Measurements from ENCODE around the gene C1QTNF9.
"Not testable (repeated sequence)": the region's sequence is repeated elsewhere in the genome, so short reads cannot be mapped to it uniquely, and the experiment has no call there.

Gene C1QTNF9, protein sequence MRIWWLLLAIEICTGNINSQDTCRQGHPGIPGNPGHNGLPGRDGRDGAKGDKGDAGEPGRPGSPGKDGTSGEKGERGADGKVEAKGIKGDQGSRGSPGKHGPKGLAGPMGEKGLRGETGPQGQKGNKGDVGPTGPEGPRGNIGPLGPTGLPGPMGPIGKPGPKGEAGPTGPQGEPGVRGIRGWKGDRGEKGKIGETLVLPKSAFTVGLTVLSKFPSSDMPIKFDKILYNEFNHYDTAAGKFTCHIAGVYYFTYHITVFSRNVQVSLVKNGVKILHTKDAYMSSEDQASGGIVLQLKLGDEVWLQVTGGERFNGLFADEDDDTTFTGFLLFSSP

DNA sequence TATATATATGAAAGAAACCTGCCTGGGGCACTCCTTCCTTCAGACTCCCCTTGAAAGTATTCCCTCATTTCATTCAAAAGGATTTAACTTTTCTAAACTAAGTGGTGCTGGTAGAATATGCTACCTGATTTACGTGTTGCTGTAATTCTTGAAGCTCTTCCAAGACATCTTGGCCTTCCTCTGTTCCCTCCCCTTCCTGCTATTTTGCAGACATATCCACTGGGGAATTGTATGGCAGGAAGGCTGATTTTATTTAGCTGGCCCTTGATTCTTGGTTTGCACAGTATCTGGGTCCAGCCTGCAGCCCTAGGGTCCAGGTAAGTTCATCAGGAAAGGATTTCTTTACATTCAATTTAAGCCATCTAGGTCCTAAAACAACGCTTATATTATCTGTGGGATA, at the start of gene C1QTNF9:
C1QTNF9 (plus strand) TSS at position 281 of the 400 bp plus-strand sequence. CDS start 6,424 bp downstream, outside the sequence.
- not testable (repeated sequence) for FAIRE-seq; DNase-seq (ENCODE audit: insufficient read length, low spot score)

DNA sequence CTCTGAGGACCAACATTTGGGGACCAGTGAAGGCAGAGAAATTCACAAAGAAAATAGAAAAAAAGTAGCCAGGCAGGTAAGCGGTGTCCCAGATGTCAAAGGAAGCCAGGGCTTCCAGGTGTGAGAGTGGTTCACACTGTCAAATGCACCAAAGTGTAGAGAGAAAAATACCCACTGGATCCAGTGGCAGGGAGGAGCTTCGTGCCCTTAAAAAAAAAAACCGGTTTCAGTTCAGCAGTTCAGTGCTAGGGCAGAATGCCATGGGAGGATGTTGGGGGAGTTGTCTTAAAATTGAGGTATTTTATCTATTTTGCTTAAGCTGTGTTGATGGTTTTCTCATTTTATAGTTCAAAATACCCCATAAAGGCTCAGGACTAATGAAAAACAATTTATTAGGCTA, 47.8 kb upstream of the C1QTNF9 start:
- FAIRE-seq, result no peak

DNA sequence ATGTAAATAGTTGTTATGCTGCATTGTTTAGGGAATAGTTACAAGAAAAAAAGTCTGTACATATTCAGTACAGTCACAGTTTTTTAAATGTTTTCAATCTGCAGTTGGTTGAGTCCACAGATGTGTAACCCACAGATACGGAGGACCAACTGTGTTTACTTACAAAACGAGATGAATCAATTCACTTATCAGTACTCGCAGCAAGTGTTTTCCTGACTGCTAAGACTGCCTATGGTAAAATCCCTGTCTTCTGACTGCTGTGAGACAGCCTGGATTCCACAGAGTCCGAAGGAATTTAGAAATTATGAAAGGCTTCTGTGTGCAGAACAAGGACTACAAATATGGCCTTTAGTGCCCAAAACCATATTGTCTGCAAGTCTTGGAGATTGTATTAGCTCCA, 45.7 kb upstream of the C1QTNF9 start:
- FAIRE-seq, result no peak
- no peak for DNase-seq (ENCODE audit: insufficient read length, low spot score)

More for the DNA sequence above, 47.8 kb upstream of the C1QTNF9 start:
- no peak for DNase-seq (ENCODE audit: insufficient read length, low spot score)

DNA sequence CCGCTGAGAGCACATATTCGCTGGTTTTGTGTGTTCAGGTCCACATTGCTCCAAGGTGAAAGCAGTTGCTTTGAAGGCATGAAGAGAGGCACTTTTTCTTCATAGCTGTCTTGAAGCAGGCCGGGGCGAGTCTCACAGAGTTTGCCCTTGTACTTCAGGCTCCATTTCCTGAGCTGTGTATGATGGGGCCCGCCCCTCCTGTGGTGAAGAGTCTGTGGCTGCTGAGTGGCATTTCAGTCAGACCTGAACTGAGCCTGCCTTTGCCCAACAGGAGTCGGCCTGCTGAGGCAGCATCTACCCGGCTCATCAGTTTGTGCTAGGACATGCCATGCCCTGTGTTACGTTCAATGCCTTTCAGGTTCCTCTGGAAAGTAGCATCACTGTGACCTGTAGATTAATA, 44.4 kb upstream of the C1QTNF9 start:
- no peak for DNase-seq (ENCODE audit: insufficient read length, low spot score)

DNA sequence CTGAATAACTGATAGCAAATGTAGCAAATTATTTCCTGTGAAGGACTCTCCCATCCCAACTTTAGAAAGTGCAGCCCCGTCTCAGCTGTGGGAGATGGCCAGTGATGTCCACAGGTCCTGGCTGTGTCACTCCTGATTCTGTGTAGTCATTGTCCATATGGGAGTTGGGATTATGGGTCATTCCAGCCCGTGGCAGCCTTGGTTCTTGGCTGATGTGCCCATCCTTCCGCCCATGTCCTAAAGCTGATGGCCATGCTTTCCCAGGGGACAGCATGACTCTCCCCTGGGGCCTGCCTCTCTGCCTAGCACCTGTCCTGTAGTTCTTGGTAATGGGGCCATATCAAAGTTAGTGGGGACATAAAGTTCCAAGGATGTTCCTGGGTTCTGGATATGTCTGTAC, 43.9 kb upstream of the C1QTNF9 start:
- FAIRE-seq (no peak), DNase-seq (ENCODE audit: insufficient read length, low spot score) (no peak)

More for the DNA sequence above, 44.4 kb upstream of the C1QTNF9 start:
- FAIRE-seq, result peak; percentile 83

DNA sequence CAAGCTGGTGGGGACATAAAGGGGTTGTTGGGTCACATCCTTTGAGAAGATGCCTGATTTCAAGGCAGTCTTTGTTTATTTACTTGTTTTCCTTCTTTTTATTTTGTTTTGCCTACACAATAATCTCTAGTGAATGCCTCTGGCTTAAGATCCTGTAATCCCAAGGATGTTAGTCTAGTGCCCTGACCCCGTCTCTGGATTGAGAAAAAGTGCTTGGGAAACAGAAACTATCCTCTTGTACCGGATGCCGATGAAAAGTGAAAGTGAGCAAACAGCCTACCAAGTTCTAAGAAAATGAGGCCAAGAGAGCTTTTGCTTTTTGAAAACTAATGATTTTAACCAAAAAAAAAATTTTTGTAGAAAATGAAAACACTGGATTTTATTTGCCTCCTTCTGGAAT, 42.1 kb upstream of the C1QTNF9 start:
- DNase-seq (ENCODE audit: insufficient read length, low spot score), result no peak
- FAIRE-seq, result peak; percentile 79

DNA sequence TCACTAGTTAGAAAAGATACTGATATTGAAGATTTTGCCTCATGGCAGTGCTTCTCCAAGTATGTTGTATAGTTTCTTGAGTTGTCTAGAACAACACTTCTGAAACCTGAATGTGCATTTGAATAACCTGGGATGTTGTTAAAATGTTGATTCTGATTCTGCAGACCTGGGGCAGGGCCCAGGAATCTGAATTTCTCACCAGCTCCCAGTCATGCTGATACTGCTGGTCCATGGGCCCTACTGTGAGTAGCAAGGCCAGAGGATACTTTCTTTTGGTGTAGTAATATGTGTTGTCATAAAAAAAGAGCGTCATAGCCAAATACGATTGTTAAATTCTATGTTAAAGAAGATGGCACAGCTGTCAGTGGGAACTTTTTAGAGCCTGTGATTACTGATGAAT, 41.6 kb upstream of the C1QTNF9 start:
- no peak for DNase-seq (ENCODE audit: insufficient read length, low spot score)
- no peak for FAIRE-seq

DNA sequence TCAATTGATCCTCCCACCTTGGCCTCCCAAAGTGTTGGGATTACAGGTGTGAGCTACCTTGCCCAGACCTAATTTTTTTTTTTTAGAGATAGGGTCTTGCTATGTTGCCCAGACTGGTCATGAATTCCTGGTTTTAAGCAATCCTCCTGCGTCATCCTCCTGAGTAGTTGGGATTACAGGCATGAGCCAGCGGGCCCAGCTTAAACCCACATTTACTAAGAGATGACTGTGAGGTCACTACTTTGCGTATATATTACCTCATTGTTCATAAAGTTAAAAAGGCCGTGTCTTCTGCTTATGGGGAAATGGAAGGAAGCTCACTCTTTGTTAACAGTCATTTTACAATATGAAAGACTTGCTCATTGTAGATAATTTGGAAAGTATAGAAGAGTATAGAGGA, 39.6 kb upstream of the C1QTNF9 start:
- DNase-seq (ENCODE audit: insufficient read length, low spot score) (no peak), FAIRE-seq (no peak)

DNA sequence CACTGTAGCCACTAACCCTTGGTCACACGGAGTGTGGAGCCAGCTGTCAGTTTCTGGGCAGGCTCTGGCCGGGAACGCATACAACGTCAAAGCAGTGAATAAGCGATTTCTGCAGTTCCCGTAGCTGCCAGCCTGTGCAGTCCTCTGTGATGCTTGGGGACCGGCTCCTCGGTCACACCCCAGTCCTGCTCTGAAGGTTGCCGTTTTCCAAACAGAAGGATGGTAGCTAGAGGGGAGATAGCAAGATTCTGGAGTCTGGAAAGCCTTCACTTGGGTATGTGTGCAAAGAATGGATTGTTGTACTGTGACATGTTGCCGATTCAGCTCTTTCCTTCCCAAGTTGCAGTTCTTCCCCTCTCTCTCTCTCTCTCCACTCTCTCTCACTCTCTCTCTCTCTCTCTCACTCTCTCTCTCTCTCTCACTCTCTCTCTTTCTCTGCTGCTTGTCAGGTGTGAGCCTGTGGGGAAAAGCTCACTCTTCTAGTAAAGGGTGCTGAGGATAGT, 38.7 kb upstream of the C1QTNF9 start:
- FAIRE-seq (no peak), DNase-seq (ENCODE audit: insufficient read length, low spot score) (no peak)

DNA sequence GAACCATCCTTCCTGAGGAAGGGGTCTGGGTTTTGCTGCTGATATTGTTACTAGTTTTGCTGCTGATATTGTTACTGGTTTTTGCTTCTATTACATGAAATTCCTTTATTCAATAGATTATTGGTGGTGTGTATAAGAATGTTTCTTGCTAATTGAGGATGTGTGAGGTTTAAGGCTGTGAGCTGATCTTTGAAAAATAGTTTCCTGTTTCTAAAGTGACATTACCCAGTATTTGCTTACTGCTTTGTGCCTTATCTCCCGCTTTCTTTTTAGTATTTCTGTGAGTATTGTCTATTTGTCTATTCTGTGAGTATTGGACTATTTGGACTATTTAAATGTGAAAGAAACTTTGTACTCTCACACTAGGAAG, 38.2 kb upstream of the C1QTNF9 start:
- FAIRE-seq (no peak), DNase-seq (ENCODE audit: insufficient read length, low spot score) (no peak)

DNA sequence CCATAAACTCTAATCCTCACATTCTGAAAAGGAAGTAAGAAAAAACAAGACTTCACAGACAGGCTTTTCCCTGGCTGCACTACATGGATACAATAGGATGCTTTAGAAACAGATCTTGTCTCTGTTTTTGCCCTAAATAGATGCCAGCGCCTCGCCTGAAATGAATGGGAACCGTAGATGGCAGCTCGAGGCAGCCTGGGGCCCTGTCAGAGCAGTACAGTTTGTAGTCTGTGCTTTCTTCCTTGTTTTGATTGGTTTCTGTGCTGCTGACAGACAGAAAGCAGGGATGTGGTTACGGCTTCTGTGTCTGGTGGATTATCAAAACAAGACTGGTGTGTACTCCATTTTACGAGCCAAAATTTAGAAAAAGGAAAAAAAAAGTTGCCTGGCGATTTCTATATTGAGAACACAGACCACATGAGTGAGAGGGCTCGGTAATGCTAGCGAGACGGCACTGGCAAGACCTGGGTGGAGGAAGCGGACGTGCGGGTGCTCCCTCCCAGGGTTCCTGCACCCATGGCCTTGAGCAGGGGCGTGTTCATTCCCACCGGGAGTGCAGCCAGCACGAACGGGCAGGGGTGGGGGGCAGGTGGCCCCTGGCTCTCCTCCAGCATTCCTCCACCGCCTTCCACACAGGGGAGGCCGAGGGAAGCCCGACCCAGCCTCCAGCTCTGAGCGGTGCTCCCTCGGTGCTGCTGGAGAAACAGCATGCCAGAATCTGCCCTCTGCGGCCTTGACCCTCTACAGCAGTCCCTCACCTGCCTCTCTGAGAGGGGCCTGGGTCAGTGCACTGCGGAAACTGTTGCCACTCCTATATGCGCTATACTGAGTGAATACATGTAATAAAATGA, 37.6 kb upstream of the C1QTNF9 start:
- no peak for DNase-seq (ENCODE audit: insufficient read length, low spot score)
- peak; percentile 100 for FAIRE-seq

DNA sequence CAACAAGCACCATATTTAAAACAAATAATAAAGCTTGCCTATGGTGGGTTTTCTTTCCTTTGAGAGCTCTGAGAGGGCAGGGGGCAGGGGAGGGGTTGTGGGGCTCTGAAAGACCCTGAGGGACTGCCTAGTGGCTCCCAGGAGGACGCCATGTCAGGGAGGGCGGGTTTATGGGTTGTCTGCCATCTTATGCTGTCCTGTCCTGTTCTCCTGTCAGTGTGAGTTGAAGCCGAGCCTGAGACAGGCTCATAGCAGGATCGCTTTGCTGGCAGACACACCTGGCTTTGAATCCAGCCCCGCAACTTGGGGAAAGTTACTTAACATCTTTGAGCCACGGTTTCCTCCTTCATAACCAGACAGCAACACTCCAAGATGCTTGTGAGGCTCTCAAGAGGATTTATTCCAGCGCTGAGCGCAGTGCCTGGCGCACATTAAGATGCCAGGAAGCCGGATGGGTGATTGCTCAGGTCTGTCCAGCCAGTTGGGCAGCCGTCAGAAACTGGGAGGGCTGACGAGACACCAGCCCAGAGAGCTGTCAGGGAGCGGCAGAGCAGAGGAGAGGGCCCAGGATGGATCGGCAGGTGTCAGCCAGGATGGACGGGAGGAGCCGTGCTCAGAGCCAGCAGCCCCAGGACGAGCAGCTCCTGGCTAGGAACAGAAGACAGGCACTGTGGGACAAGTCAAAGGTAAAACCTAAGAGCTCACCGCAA, 36.8 kb upstream of the C1QTNF9 start:
- FAIRE-seq, result no peak
- DNase-seq (ENCODE audit: insufficient read length, low spot score), result no peak

DNA sequence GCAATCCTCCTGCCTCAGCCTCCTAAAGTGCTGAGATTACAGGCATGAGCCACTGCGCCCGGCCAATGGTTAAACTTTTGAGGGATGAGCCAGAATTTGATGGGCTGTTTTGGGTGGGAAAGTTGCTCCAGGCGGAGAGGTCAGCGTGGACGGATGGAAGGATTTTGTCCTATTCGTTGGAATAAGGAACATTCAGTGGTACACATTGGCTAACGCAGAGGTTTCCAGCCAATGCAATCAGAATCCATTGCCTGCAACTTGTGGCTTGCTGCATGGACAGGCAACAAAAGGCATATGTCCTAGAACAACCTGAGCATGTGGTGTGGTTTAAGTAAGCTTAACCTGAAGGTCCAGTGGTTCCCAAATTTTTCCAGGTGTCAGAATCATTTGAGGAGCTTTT, 35.5 kb upstream of the C1QTNF9 start:
- no peak for FAIRE-seq
- no peak for DNase-seq (ENCODE audit: insufficient read length, low spot score)

DNA sequence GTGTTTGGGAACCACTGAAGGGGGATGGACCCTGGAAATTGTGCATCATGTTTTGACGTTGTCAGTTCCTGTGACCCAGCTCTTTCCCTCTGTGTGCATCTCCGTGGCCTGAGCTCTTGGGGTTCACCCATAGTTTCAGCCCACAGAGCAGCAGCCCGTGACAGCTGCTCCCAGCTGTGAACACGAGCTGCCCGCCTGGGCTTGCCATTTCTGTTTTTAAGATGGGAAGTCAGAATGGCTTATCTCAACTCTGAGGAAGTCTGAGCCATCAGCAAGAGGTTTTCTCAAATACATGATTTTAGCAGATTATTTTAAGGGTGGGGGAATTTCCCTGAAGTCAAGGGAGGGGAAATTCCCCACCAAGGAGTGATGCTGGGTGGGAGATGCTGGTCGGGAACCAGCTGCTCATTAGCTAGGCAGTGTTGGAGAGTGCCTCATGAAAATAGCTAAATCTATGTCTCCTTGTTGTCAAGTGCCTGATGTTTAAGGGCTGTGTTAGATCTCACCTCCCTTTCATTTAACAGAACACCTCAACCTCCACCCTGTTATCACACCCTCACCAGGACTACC, 34.8 kb upstream of the C1QTNF9 start:
- no peak for DNase-seq (ENCODE audit: insufficient read length, low spot score)
- peak; percentile 99 for FAIRE-seq

DNA sequence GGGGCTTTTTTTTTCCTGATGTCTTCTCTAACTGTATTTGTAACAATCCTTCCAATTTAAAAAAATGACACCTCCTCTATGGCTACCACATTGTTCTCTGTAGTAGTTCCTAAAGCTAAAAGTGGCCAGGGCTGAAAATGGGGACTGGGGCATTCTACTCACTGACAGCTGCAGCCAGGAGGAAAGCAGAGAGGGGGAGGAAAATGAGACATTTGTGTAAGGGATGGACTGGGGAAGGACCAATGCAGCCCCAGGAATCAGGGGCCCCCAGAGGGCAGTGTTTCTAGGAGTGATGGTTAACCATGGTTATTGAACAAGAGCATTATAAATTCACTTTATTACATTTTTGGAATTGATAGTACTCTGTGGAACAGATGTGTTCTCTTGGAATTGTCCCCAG, 34.3 kb upstream of the C1QTNF9 start:
- FAIRE-seq, result no peak
- no peak for DNase-seq (ENCODE audit: insufficient read length, low spot score)

DNA sequence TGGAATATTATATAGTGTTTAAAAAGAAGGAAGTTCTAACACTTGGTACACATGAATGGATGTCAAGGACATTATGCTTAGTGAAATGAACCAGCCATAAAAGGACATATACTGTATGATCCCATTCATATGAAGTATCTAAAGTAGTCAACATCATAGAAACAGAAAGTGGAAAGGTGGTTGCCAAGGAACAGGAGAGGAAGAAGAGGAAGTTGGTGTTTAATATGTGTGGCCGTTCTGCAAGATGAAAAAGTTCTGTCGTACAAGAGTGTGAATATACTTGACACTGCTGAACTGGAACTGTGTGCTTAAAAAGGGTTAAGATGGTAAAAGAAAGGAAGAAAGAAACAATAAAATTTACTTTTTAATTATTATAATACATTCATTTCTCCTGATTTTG, 33.1 kb upstream of the C1QTNF9 start:
- peak; percentile 76 for FAIRE-seq
- no peak for DNase-seq (ENCODE audit: insufficient read length, low spot score)

DNA sequence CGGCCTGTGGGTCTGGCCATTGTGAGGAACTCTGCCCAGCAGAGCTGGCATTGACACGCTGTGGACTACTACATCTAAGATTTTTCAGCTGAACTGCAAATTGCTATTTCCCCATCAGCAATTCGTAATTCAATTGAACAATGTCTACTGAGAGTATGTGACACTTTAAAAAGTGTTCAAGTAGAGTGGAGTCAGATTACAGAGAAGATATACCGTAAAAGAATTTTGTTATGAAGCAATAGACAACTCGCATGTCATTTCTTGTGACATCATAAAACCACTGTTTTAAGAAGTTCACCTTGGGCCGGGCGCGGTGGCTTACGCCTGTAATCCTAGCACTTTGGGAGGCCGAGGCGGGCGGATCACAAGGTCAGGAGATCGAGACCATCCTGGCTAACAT, 32.5 kb upstream of the C1QTNF9 start:
- FAIRE-seq (peak; percentile 11), DNase-seq (ENCODE audit: insufficient read length, low spot score) (no peak)

DNA sequence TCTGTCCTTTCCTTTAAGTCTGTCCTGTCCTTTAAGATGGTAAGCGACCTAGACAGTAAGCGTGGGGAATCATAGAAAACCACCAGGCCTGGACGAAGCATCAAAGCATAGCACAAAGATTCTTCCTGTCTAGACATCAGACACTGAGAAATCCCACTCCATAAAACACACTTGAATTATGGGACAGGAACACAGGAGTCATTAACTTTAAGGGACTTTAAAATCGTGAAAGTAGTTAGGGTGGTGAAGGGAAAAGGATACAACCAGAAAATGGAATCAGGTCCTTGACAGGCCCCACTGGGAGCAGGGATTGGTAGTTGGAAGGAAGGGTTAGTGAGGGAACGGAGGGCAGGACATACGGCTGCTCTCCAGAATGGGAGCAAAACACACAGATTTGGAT, 31.6 kb upstream of the C1QTNF9 start:
- DNase-seq (ENCODE audit: insufficient read length, low spot score) (no peak), FAIRE-seq (no peak)

DNA sequence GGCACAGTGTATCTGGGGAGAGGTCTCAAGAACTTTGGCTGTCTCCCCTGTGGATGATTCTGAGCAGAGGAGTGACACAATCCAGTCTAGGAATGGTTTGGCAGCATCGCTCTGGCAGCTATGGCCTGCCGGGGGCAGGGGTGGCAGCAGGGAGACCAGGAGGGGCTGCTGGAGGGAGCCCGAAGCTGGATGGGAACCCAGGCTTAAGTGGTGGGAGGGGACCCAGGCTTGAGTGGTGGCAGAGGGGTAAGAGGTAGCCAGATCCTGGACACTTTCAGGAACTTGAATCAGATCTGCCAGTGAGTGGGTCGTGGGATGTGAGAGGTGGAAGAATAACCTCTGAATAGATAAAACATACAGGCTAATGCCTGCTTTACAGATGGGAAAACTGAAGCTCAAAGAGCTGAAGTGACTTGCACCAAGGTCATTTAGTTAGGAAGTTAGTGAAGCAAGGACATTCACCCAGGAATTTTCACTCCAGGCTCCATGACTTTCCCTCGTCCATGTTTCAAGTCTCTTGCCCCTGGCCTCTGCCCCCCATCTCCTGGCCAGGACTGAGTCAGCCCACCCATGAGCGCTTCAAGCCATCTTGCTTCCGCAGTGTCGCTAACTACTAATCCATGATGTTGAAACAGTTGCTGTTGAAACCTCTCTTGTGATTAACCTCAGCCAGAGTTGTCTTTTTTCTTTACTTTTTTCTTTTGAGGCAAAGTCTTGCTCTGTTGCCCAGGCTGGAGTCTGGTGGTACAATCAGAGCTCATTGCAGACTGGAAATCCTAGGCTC, 29.9 kb upstream of the C1QTNF9 start:
- DNase-seq (ENCODE audit: insufficient read length, low spot score), result no peak
- no peak for FAIRE-seq

DNA sequence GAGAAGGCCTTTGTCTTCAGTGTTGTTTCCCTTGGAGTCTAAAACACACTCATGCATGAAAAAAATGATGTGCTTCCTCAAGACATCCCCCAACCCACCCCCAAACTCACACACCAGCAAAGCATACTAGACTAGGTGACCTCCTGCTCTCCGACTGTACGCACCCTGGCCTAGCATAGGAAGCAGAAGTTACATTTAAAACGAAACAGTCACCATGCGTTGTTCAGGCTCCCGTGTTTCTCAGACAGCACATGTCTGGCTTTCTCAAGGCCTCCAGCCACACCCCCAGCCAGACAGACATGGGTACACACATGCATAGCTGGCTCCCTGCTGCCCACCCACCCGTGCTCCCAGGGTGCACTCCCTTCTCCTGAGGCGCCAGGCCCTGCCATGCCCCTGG, 28.7 kb upstream of the C1QTNF9 start:
- FAIRE-seq (peak; percentile 86), DNase-seq (ENCODE audit: insufficient read length, low spot score) (peak; percentile 31)
